Spinal cord (tissue), 10 donors: ENCODE results near the gene C11orf21. TPM values are rescaled to one million over a fixed set of nuclear protein-coding genes. Genes with fewer than 3 reads are reported as not detected.

Experiments
- DNase-seq, 6 donors: peaks; one replicate each; pipeline versions ENCODE4 v3.0.0 to v3.0.0-alpha.2; 2013 to 2015; ENCODE audit warnings: low spot score in 6 of 6, low read depth in 4 of 6
- H3K27ac ChIP-seq: one replicate; pipeline ENCODE4 v1.5.1; 2013; ENCODE audit warnings: low read depth, low read length, control low read depth
- H3K27me3 ChIP-seq: one replicate; pipeline ENCODE4 v1.6.1; 2013; ENCODE audit warnings: low read length; ENCODE audit not compliant: control insufficient read depth, insufficient read depth
- H3K36me3 ChIP-seq: one replicate; pipeline ENCODE4 v1.6.1; 2013; ENCODE audit warnings: low read length; ENCODE audit not compliant: control insufficient read depth, insufficient read depth
- H3K4me1 ChIP-seq: one replicate; pipeline ENCODE4 v1.6.1; 2013; ENCODE audit warnings: low read length; ENCODE audit not compliant: control insufficient read depth, insufficient read depth
- H3K4me3 ChIP-seq: one replicate; pipeline ENCODE4 v1.5.1; 2013; ENCODE audit warnings: low read depth, low read length, control low read depth
- H3K9me3 ChIP-seq: one replicate; pipeline ENCODE4 v1.6.1; 2013; ENCODE audit warnings: low read length; ENCODE audit not compliant: control insufficient read depth, insufficient read depth
- WGBS: methylation state at CpG from one replicate; pipeline ENCODE4 v1.1.5; 2013; ENCODE audit warnings: missing lambda C conversion rate; ENCODE audit not compliant: insufficient coverage; 5-methylcytosine and 5-hydroxymethylcytosine counted together
- polyA plus RNA-seq, 2 donors: library from polyadenylated mRNA; unstranded; fragments of 120-200 nt; gene quantifications; one replicate each; pipeline ENCODE4 v1.2.1, GENCODE V29; 2013; ENCODE audit not compliant: insufficient read length in 2 of 2
- total RNA-seq, 2 donors: library from RNA; depleted of rRNA in 1 of 2; stranded (reverse); fragments of 120-200 nt in 1 of 2; fragments of >200 nt in 1 of 2; gene quantifications; one replicate each; pipeline versions ENCODE4 v1.2.3 to v1.2.4, GENCODE V29; 2013 to 2014
- donor health status: healthy.

C11orf21 gene
- total and polyA plus RNA-seq, 4 donors, result 0.39 to 1.3 (median 0.68) TPM

DNA sequence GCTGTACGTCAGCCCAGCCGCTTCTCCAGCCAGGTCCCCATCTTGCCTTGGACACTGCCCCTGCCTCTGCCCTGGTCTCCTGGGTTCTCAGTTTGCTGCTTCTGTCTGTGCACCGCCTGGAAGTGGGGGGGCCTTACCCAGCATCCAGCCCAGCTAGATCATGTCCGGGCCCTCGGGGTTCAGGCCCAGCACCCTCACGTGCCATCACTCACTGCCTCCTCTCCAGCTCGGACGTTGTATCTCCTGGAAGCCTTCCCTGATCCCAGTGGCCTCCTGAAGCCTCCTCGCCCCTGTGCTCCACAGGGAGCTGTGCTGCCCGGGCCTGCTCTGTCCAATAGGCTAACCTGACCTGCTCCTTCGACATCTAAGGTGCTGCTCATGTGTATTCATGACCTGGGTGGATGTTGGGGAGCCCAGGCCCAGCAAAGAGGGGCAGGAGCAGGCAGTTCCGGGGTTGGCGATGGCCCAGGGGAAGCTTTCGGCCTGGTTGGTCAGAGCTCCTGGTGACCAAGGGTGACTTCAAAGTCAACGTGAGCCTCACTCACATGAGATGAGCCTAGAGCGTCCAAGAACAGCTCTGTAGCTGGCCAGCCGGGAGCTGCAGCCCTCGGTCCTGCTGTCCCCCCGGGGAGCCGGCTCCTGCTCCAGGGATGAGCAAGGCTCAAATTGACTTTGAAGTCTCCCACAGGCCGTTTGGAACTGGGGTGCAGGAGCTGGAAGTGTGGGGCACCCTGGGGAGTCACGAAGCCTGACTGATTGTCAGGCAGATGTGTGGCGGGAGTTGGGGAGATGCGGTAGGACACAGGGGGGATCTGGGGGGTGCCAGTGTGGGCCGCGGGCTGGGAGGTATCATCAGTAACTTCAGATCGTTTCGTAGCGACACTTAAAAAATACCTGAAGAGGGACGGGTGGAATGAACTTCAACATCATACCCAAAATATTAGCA is 26.1 kb downstream of the C11orf21 start:
- no peak overlapping the region for H3K27ac ChIP-seq
- peaks cover 7% of the 10 kb centered on the region for H3K4me1 ChIP-seq
- peaks cover 14% of the 10 kb centered on the region for H3K27me3 ChIP-seq
- no peak overlapping the region for H3K4me3 ChIP-seq
- no peaks in the 10 kb centered on the region for H3K9me3 ChIP-seq
- WGBS, result 85% methylated on average over 24 of the region's 30 CpGs
- no peak for DNase-seq
- no peaks in the 10 kb centered on the region for H3K36me3 ChIP-seq

DNA sequence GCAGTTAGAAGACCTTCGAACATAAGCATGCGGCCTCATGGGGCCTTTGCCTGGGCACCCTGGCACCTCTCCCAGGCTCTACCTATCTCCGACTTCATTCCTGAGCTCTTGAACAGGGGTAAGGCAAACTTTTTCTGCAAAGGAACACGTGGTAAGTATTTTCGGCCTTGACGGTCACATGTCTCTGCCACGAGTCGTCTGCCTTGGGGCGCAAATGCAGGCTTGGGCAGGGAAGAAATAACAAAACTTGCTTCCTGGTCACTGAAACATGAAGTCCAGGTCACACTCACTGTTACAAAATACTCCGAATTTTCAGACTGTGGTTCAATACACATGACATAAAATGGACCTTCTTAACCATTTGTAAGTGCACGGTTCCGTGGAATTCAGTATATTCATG is 27.9 kb downstream of the C11orf21 start:
- Histone ChIP-seq H3K4me3 (no peak overlapping the region), H3K36me3 (no peaks in the 10 kb centered on the region), H3K27ac (no peak overlapping the region), H3K4me1 (peaks cover 17% of the 10 kb centered on the region), H3K27me3 (peaks cover 26% of the 10 kb centered on the region), H3K9me3 (no peaks in the 10 kb centered on the region)
- no peak for DNase-seq
- 88% methylated on average over 12 of the region's 12 CpGs for WGBS

DNA sequence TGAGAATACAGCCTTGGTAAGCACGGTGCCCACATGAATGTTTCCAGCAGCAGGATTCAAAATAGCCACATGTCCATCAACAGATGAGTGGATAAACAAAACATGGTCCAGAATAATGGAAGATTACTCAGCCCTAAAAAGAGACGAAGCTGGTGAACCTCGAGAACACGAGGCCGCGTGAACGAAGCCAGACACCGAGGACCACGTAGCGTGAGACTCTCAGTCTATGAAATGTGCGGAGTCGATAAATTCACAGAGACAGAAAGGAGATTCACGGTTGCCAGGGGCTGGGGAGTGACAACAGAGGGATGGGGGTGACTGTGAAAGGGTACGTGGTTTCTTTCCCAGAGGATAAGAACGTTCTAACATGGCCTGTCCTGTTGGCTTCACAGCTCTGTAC is 28.4 kb downstream of the C11orf21 start:
- H3K4me3 ChIP-seq, result no peak overlapping the region
- peaks cover 20% of the 10 kb centered on the region for H3K4me1 ChIP-seq
- H3K27ac ChIP-seq, result no peak overlapping the region
- DNase-seq, result no peak
- peaks cover 30% of the 10 kb centered on the region for H3K27me3 ChIP-seq
- no peaks in the 10 kb centered on the region for H3K9me3 ChIP-seq
- H3K36me3 ChIP-seq, result no peaks in the 10 kb centered on the region
- WGBS, result 94% methylated on average over 13 of the region's 15 CpGs

- no peak for DNase-seq
- no peak overlapping the region for H3K4me3 ChIP-seq
- H3K9me3 ChIP-seq, result no peaks in the 10 kb centered on the region
- H3K36me3 ChIP-seq, result no peaks in the 10 kb centered on the region
- 92% methylated on average over 7 of the region's 7 CpGs for WGBS
- H3K4me1 ChIP-seq, result peaks cover 20% of the 10 kb centered on the region
- no peak overlapping the region for H3K27ac ChIP-seq
- peaks cover 34% of the 10 kb centered on the region for H3K27me3 ChIP-seq
Measured at GRCh38 chr11:2272946-2273280, 28.8 kb downstream of the C11orf21 start.

DNA sequence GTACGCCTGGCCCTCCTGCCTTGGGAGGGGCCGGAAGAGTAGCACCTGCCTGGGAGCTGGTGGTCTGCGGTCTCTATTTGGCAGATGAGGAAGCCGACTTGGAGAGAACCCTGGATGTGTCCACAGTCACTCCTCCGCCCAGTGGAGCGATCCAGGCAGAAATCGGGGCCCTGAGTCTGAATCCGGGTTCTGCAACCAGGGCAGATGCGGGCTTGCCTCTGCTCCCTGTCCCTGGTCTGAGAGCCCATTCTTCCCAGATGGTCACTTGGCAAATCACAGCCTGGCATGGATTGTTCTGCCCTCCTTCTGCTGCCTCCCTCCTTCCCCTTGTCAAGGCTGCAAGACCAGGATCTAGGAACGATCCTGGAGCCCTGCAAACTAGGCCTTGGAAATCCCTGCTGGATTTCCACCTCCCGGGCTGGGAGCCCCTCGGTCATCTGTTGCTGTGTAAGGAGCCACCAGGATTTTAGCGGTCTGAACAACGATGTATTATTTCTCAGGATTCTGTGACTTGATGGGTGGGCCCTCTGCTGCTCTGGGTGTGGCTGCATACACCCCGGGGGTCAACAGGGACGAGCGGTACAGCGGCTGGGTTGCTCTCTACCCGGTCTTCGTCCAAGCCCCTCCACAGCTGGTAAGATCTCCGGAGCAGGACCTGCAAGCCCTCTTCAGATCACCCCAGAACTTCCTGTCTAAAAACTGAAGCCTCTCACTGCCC is 29.3 kb downstream of the C11orf21 start:
- no peak overlapping the region for H3K4me3 ChIP-seq

DNA sequence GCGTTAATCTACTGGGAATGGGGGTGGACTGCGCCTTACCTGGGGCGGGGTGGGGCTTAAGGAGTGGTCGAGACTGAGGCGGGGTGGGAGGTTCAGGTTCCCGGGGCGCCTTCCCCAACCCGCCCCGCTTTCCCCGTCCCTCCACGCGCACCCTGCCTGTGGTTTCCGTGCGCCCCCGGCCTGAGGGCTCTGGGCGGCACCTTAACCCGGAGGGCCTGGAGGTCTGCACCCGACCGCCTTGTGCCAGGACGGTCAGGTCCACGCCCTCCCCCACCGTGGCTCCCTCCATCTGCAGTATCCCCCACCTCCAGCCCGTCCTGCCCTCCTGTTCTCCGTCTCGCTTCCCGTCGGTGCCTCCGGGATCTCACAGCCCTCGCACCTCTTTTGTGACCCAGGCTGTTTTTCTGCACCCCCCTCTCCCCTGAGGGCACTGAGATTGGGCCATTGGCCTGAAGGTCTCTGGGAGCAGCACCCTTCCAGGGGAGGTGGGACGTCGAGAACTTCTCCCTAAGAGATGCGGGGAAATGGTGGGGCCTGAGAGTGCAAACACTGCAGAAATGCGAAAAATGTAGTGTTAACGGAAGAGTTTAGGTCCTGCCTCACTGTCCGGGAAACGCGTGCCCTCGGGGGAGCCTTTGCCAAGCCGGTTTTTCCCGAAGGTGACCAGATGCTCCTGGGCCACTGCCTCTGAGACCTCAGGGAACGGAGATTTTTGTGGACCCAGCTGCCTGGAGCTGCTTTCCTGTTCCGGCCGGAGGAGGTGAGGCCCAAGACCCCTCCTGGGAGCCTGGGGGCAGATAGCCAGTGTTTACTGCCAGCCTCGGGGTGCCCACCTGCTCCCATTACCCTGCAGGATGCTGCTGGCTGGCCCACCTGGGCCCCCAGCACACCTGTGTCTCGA is 30.1 kb downstream of the C11orf21 start:
- Histone ChIP-seq H3K27ac (no peak overlapping the region), H3K36me3 (no peaks in the 10 kb centered on the region), H3K9me3 (no peaks in the 10 kb centered on the region), H3K27me3 (peaks cover 47% of the 10 kb centered on the region), H3K4me3 (no peak overlapping the region), H3K4me1 (peaks cover 20% of the 10 kb centered on the region)
- WGBS, result 24% methylated on average over 38 of the region's 45 CpGs
- DNase-seq, result no peak

More for the DNA sequence above, 29.3 kb downstream of the C11orf21 start:
- 83% methylated on average over 21 of the region's 21 CpGs for WGBS
- Histone ChIP-seq H3K27ac (no peak overlapping the region), H3K36me3 (no peaks in the 10 kb centered on the region), H3K9me3 (no peaks in the 10 kb centered on the region), H3K4me1 (peaks cover 20% of the 10 kb centered on the region), H3K27me3 (peaks cover 39% of the 10 kb centered on the region)
- no peak for DNase-seq

DNA sequence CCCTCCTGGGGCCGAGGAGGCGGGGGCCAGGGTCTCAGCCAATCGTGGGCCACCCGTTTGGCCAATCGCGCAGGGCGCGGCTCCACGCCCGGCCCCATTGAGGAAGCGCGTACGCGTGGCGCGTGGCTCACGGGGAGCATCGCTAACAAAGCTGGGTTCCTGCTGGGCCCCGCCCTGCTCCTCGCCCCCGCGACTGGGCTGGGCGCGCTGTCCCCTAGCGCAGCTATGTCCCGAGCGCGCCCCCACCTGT is 30.7 kb downstream of the C11orf21 start:
- Histone ChIP-seq H3K4me1 (peaks cover 20% of the 10 kb centered on the region), H3K4me3 (no peak overlapping the region), H3K9me3 (no peaks in the 10 kb centered on the region), H3K36me3 (no peaks in the 10 kb centered on the region), H3K27ac (no peak overlapping the region), H3K27me3 (peaks cover 47% of the 10 kb centered on the region)
- WGBS, result 2% methylated on average over 26 of the region's 28 CpGs
- DNase-seq, result peak in 2 of 6 donors; percentile 59 to 79

DNA sequence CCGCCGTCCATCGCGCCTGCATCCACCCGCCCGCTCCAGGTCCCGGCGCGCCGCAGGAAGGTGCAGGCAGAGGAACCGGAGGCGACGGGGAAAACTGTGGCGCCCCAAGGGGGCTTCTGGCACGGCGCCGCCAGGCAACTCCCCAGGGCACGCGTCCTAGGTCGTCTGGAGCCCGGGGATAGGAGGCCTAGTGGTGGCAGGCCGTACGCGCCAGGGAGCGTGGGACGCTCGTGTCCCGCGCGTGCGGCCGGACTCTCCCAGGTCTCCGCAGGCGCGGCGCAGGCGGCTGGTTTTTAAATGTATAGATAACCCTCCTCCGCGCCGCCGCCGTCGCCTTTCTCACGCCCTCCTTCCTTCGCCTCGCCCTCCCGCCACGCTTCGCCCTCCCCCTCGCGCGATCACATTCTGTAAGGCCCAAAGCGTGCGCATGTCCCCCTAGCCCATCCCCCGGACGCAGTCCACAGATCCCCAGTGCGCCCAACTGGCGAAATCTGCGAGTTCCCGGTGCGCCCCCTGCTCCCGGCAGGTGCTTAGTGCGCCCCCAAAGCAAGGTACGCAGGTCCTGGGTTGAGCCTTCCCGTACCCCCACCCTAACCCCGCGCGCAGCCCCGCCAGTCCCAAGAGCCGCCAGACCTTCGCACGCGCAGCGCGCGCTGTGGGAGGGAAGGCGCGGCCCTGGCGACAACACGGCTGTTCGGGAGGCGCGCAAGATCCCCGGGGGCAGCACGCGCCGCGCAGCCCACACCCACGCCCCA is 31.2 kb downstream of the C11orf21 start, which contains the start of gene ASCL2:
Gene ASCL2 (minus strand): TSS at position 267 of the 755 bp plus-strand sequence. CDS start 256 bp downstream, at position 11.
- H3K36me3 ChIP-seq, result no peaks in the 10 kb centered on the region
- WGBS, result under 1% methylated on average over 78 of the region's 89 CpGs
- no peak within 1 kb of the TSS for H3K4me3 ChIP-seq
- H3K27ac ChIP-seq, result no peak within 1 kb of the TSS
- peaks cover 20% of the 10 kb centered on the region for H3K4me1 ChIP-seq
- peak in 3 of 6 donors; percentile 6 to 38 (median 18) for DNase-seq
- peaks cover 47% of the 10 kb centered on the region for H3K27me3 ChIP-seq
- no peaks in the 10 kb centered on the region for H3K9me3 ChIP-seq
